Measurements from ENCODE around the gene SLC39A11. TPM values are rescaled to one million over a fixed set of nuclear protein-coding genes. Genes with fewer than 3 reads are reported as not detected.

Gene SLC39A11
- total RNA-seq, 1 donor from 2014 or later = 5.5 TPM

- Mint-ChIP-seq H3K4me1 (peaks cover 18% of the 10 kb centered on the region), H3K27ac (no peak overlapping the region), H3K27me3 (ENCODE audit: insufficient read depth, low read depth) (peaks cover 2% of the 10 kb centered on the region), H3K36me3 (no peaks in the 10 kb centered on the region), H3K9me3 (peaks cover 4% of the 10 kb centered on the region), H3K4me3 (no peak overlapping the region)
- H3K4me2 ChIP-seq = no peak overlapping the region
- H3F3A ChIP-seq (ENCODE audit: low read depth) = no peaks in the 10 kb centered on the region
- H3K79me2 ChIP-seq (ENCODE audit: low read depth) = no peaks in the 10 kb centered on the region
- no peak for DNase-seq (ENCODE audit: low spot score)
- TF ChIP-seq EZH2 (IDR thresholded peaks at IDR 0.05) (no peak), EZH2phosphoT487 (IDR thresholded peaks at IDR 0.05) (no peak)
- TF ChIP-seq, protein P1, sequence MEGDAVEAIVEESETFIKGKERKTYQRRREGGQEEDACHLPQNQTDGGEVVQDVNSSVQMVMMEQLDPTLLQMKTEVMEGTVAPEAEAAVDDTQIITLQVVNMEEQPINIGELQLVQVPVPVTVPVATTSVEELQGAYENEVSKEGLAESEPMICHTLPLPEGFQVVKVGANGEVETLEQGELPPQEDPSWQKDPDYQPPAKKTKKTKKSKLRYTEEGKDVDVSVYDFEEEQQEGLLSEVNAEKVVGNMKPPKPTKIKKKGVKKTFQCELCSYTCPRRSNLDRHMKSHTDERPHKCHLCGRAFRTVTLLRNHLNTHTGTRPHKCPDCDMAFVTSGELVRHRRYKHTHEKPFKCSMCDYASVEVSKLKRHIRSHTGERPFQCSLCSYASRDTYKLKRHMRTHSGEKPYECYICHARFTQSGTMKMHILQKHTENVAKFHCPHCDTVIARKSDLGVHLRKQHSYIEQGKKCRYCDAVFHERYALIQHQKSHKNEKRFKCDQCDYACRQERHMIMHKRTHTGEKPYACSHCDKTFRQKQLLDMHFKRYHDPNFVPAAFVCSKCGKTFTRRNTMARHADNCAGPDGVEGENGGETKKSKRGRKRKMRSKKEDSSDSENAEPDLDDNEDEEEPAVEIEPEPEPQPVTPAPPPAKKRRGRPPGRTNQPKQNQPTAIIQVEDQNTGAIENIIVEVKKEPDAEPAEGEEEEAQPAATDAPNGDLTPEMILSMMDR (IDR thresholded peaks at IDR 0.05) = no peak
- H3K9me3 ChIP-seq (ENCODE audit: low read depth) = no peaks in the 10 kb centered on the region
- H3K9ac ChIP-seq = no peak overlapping the region
- H3K27ac ChIP-seq = no peak overlapping the region
- H3K27me3 ChIP-seq = no peaks in the 10 kb centered on the region
- H3K4me3 ChIP-seq = no peak overlapping the region
- no peaks in the 10 kb centered on the region for H4K20me1 ChIP-seq (ENCODE audit: low read depth)
- H3K4me1 ChIP-seq = no peaks in the 10 kb centered on the region
- no peak overlapping the region for H2AFZ ChIP-seq (replicated peaks)
- H3K36me3 ChIP-seq = no peaks in the 10 kb centered on the region
These were observed 396.3 kb downstream of the SLC39A11 start for GRCh38 chr17:72696156-72696555.

- Histone ChIP-seq H3K4me1 (no peaks in the 10 kb centered on the region), H3F3A (ENCODE audit: low read depth) (no peaks in the 10 kb centered on the region), H3K9me3 (ENCODE audit: low read depth) (no peaks in the 10 kb centered on the region), H4K20me1 (ENCODE audit: low read depth) (no peaks in the 10 kb centered on the region), H3K79me2 (ENCODE audit: low read depth) (no peaks in the 10 kb centered on the region), H3K36me3 (no peaks in the 10 kb centered on the region), H3K4me3 (no peak overlapping the region), H3K4me2 (no peak overlapping the region), H2AFZ (replicated peaks) (no peak overlapping the region), H3K27ac (no peak overlapping the region), H3K27me3 (no peaks in the 10 kb centered on the region), H3K9ac (no peak overlapping the region)
- no peak for DNase-seq (ENCODE audit: low spot score)
- no peak overlapping the region for H3K4me3 Mint-ChIP-seq
- TF ChIP-seq, protein P1 (IDR thresholded peaks at IDR 0.05) = no peak
- no peak for TF ChIP-seq EZH2 (IDR thresholded peaks at IDR 0.05)
- no peak for TF ChIP-seq EZH2phosphoT487 (IDR thresholded peaks at IDR 0.05)
- H3K27me3 Mint-ChIP-seq (ENCODE audit: insufficient read depth, low read depth) = peaks cover 2% of the 10 kb centered on the region
- H3K36me3 Mint-ChIP-seq = no peaks in the 10 kb centered on the region
- peaks cover 21% of the 10 kb centered on the region for H3K4me1 Mint-ChIP-seq
- H3K9me3 Mint-ChIP-seq = no peaks in the 10 kb centered on the region
- no peak overlapping the region for H3K27ac Mint-ChIP-seq
These were observed 398.5 kb downstream of the SLC39A11 start for GRCh38 chr17:72693956-72694355.

DNA sequence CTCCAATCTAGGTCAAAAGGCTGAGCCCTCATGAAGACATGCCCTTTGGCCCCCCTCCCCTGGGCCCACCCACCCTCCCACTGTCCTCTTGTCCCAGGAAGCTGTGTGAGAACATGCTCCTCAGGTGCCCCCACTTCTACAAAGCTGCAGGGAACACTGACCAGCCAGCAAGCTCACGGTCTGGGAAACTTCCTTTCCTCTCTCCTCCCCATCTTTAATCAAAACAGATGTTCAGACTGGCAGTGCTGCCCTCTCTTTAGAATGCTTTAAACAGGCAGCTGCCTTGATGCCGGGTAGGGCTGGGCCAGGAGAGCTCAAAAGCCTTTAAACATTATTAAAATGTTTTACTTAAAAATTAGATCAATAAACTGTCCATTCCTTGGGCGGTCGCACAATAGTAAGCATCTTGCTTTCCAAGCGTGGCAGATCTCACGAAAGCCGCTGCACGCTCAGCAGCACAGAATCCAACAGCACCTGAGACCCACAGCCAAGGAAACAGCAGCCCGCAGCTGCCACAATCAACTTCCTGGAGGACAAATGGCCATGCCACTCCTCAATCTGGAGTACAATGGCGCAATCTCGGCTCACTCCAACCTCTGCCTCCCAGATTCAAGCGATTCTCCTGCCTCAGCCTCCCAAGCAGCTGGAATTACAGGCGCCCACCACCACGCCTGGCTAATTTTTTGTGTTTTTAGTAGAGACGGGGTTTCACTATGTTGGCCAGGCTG, 399.2 kb downstream of the SLC39A11 start:
- H3K79me2 ChIP-seq (ENCODE audit: low read depth) = no peaks in the 10 kb centered on the region
- H3K9ac ChIP-seq = no peak overlapping the region
- H3K27me3 ChIP-seq = no peaks in the 10 kb centered on the region
- no peaks in the 10 kb centered on the region for H3K36me3 Mint-ChIP-seq
- no peaks in the 10 kb centered on the region for H3K9me3 ChIP-seq (ENCODE audit: low read depth)
- no peak overlapping the region for H3K27ac ChIP-seq
- TF ChIP-seq, protein P1 (IDR thresholded peaks at IDR 0.05) = no peak
- TF ChIP-seq EZH2 (IDR thresholded peaks at IDR 0.05) (no peak), EZH2phosphoT487 (IDR thresholded peaks at IDR 0.05) (no peak)
- no peaks in the 10 kb centered on the region for H3F3A ChIP-seq (ENCODE audit: low read depth)
- H4K20me1 ChIP-seq (ENCODE audit: low read depth) = no peaks in the 10 kb centered on the region
- H3K4me3 Mint-ChIP-seq = no peak overlapping the region
- no peak overlapping the region for H3K4me3 ChIP-seq
- peak overlapping the region; percentile 33 for H3K27ac Mint-ChIP-seq
- H3K4me1 Mint-ChIP-seq = peaks cover 24% of the 10 kb centered on the region
- H3K4me2 ChIP-seq = no peak overlapping the region
- no peak overlapping the region for H2AFZ ChIP-seq (replicated peaks)
- peaks cover 2% of the 10 kb centered on the region for H3K27me3 Mint-ChIP-seq (ENCODE audit: insufficient read depth, low read depth)
- no peak for DNase-seq (ENCODE audit: low spot score)
- no peaks in the 10 kb centered on the region for H3K36me3 ChIP-seq
- H3K4me1 ChIP-seq = no peaks in the 10 kb centered on the region
- H3K9me3 Mint-ChIP-seq = no peaks in the 10 kb centered on the region
